ENCODE data around the gene ITGA1. TPM values are rescaled to one million over a fixed set of nuclear protein-coding genes. Genes with fewer than 3 reads are reported as not detected.

The ITGA1 gene
- polyA plus RNA-seq, 1 donor (not counting 4 experiments of a cell fraction or from before 2014, with no cell fraction given), result 1.4 TPM

- no peak overlapping the region for H2AFZ ChIP-seq (ENCODE audit: control insufficient read depth, low read length)
- no peak overlapping the region for H3K4me2 ChIP-seq (ENCODE audit: control insufficient read depth, extremely low read depth, insufficient read depth, low read depth, low read length)
- no peaks in the 10 kb centered on the region for H3K36me3 ChIP-seq (ENCODE audit: control insufficient read depth in 2 of 2, extremely low read depth in 1 of 2, insufficient read depth in 2 of 2, low read length in 2 of 2)
- H3K9me1 ChIP-seq (ENCODE audit: control insufficient read depth, extremely low read depth, insufficient read depth, low read length), result no peaks in the 10 kb centered on the region
- H3K27me3 ChIP-seq (ENCODE audit: control insufficient read depth, extremely low read depth, insufficient read depth, low read length), result no peaks in the 10 kb centered on the region
- dilution Hi-C loops (cut with MboI; ENCODE audit: extremely low pct_ligation_motif_present, low sequenced_read_pairs), result no loop called here
- no peak overlapping the region for H3K27ac ChIP-seq (ENCODE audit: control insufficient read depth, insufficient read depth, low read length)
- H3K4me3 ChIP-seq (ENCODE audit: control insufficient read depth in 2 of 3, extremely low read depth in 1 of 3, insufficient read depth in 2 of 3, low read depth in 1 of 3, low read length in 3 of 3), result no peak overlapping the region
- H3K79me2 ChIP-seq (ENCODE audit: control insufficient read depth, insufficient read depth, low read length), result no peaks in the 10 kb centered on the region
- no peak overlapping the region for H3K9ac ChIP-seq (ENCODE audit: control insufficient read depth, extremely low read depth, insufficient read depth, low read length)
- TF ChIP-seq EZH2 (IDR thresholded peaks at IDR 0.05; ENCODE audit: low read length), result no peak
- TF ChIP-seq, protein P1, sequence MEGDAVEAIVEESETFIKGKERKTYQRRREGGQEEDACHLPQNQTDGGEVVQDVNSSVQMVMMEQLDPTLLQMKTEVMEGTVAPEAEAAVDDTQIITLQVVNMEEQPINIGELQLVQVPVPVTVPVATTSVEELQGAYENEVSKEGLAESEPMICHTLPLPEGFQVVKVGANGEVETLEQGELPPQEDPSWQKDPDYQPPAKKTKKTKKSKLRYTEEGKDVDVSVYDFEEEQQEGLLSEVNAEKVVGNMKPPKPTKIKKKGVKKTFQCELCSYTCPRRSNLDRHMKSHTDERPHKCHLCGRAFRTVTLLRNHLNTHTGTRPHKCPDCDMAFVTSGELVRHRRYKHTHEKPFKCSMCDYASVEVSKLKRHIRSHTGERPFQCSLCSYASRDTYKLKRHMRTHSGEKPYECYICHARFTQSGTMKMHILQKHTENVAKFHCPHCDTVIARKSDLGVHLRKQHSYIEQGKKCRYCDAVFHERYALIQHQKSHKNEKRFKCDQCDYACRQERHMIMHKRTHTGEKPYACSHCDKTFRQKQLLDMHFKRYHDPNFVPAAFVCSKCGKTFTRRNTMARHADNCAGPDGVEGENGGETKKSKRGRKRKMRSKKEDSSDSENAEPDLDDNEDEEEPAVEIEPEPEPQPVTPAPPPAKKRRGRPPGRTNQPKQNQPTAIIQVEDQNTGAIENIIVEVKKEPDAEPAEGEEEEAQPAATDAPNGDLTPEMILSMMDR (optimal IDR thresholded peaks at IDR 0.05 in 1 of 3, IDR thresholded peaks at IDR 0.05 in 1 of 3, conservative IDR thresholded peaks at IDR 0.05 in 1 of 3; ENCODE audit: extremely low read depth in 1 of 3, insufficient read depth in 2 of 3, low read length in 3 of 3), result no peak
- H3K9me3 ChIP-seq (ENCODE audit: control insufficient read depth, low read depth, low read length), result no peaks in the 10 kb centered on the region
- H4K20me1 ChIP-seq (ENCODE audit: control insufficient read depth, extremely low read depth, insufficient read depth, low read length), result no peaks in the 10 kb centered on the region
- FAIRE-seq (no peak), DNase-seq (ENCODE audit: low read depth, low spot score) (no peak)
- no peaks in the 10 kb centered on the region for H3K4me1 ChIP-seq (ENCODE audit: control insufficient read depth, extremely low read depth, insufficient read depth, low read length)
Measured at GRCh38 chr5:52754051-52754450, 33.7 kb upstream of the ITGA1 start.

DNA sequence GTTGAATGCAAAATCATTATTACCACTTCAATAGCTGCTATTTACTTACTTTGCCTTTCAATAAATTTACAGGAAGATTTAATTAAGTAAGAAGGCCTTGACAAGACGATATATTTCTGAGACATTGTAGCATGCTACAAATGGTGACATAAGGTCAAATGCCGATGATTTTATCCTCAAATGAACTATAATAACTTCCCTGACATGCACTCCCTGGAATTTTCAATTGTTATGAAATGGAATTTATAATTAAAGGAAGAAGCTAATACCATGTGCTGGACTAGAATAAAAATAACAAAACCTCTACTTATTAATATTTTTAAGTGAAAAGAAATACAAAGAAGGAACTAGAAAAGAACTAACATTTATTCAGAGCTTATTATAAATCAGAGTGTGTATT lies 30.2 kb upstream of the ITGA1 start:
- Histone ChIP-seq H3K36me3 (ENCODE audit: control insufficient read depth in 2 of 2, extremely low read depth in 1 of 2, insufficient read depth in 2 of 2, low read length in 2 of 2) (no peaks in the 10 kb centered on the region), H3K27me3 (ENCODE audit: control insufficient read depth, extremely low read depth, insufficient read depth, low read length) (no peaks in the 10 kb centered on the region), H3K9me3 (ENCODE audit: control insufficient read depth, low read depth, low read length) (no peaks in the 10 kb centered on the region), H2AFZ (ENCODE audit: control insufficient read depth, low read length) (no peak overlapping the region), H3K4me1 (ENCODE audit: control insufficient read depth, extremely low read depth, insufficient read depth, low read length) (no peaks in the 10 kb centered on the region), H4K20me1 (ENCODE audit: control insufficient read depth, extremely low read depth, insufficient read depth, low read length) (no peaks in the 10 kb centered on the region), H3K4me2 (ENCODE audit: control insufficient read depth, extremely low read depth, insufficient read depth, low read depth, low read length) (no peak overlapping the region), H3K4me3 (ENCODE audit: control insufficient read depth in 2 of 3, extremely low read depth in 1 of 3, insufficient read depth in 2 of 3, low read depth in 1 of 3, low read length in 3 of 3) (no peak overlapping the region), H3K79me2 (ENCODE audit: control insufficient read depth, insufficient read depth, low read length) (no peaks in the 10 kb centered on the region), H3K27ac (ENCODE audit: control insufficient read depth, insufficient read depth, low read length) (no peak overlapping the region), H3K9me1 (ENCODE audit: control insufficient read depth, extremely low read depth, insufficient read depth, low read length) (no peaks in the 10 kb centered on the region), H3K9ac (ENCODE audit: control insufficient read depth, extremely low read depth, insufficient read depth, low read length) (no peak overlapping the region)
- no peak for FAIRE-seq
- DNase-seq (ENCODE audit: low read depth, low spot score), result no peak
- dilution Hi-C loops (cut with MboI; ENCODE audit: extremely low pct_ligation_motif_present, low sequenced_read_pairs), result no loop called here
- no peak for TF ChIP-seq EZH2 (IDR thresholded peaks at IDR 0.05; ENCODE audit: low read length)
- TF ChIP-seq, protein P1 (optimal IDR thresholded peaks at IDR 0.05 in 1 of 3, IDR thresholded peaks at IDR 0.05 in 1 of 3, conservative IDR thresholded peaks at IDR 0.05 in 1 of 3; ENCODE audit: extremely low read depth in 1 of 3, insufficient read depth in 2 of 3, low read length in 3 of 3), result no peak
